Erythroblast (primary cell): ENCODE data around the gene MRPL11.

Source experiments
- GATA1 ChIP-seq: IDR thresholded peaks from 2 replicates; pipeline ENCODE4 v1.6.1; 2011; ENCODE audit warnings: low read depth, mild to moderate bottlenecking, control low read depth, low read length, moderate library complexity
- POLR2A ChIP-seq: IDR thresholded peaks from 2 replicates; pipeline ENCODE4 v1.6.1; 2011; ENCODE audit warnings: mild to moderate bottlenecking, low read length

- no peak for TF ChIP-seq POLR2A
- TF ChIP-seq GATA1 = no peak
Observed at GRCh38 chr11:66411323-66411722, 27.3 kb downstream of the MRPL11 start.
